Common myeloid progenitor, CD34-positive (primary cell): ENCODE results near the gene TUBG2.

Source experiments
- CTCF ChIA-PET: fragments of 350-600 bp; sonication (Branson Sonifier 250); formaldehyde crosslinking; loops from one replicate; lab custom pipeline; 2021; ENCODE audit warnings: antibody characterized with exemption; lab: Charles Lee
- POLR2A ChIA-PET: fragments of 350-600 bp; sonication (Branson Sonifier 250); formaldehyde crosslinking; loops from one replicate; lab custom pipeline; 2021; ENCODE audit warnings: antibody characterized with exemption; lab: Charles Lee
- DNase-seq, 3 donors: peaks; one replicate each; pipeline versions ENCODE4 v3.0.0 to v3.0.0-alpha.2; 2013
- H3K27ac ChIP-seq, 2 experiments: 1 replicate in 1 of 2; 2 replicates in 1 of 2; pipeline ENCODE4 v1.7.0; 2013; ENCODE audit warnings: inconsistent platforms in 2 of 2, low read length in 2 of 2, mild to moderate bottlenecking in 2 of 2, low read depth in 1 of 2, moderate library complexity in 1 of 2; ENCODE audit not compliant: severe bottlenecking in 2 of 2, insufficient read depth in 1 of 2, poor library complexity in 1 of 2
- H3K27me3 ChIP-seq, 5 experiments: replicated peaks in 2 of 5; 1 replicate in 3 of 5; 2 replicates in 2 of 5; pipeline versions ENCODE4 v1.6.1 to v1.7.0; 2013; ENCODE audit warnings: low read length in 4 of 5, mild to moderate bottlenecking in 2 of 5, moderate library complexity in 2 of 5, inconsistent platforms in 1 of 5; ENCODE audit not compliant: insufficient read depth in 5 of 5, control insufficient read depth in 4 of 5
- H3K36me3 ChIP-seq, 4 experiments: 1 replicate in 2 of 4; 2 replicates in 2 of 4; pipeline versions ENCODE4 v1.6.1 to v1.7.0; 2013; ENCODE audit warnings: low read length in 3 of 4, control low read depth in 1 of 4, mild to moderate bottlenecking in 1 of 4; ENCODE audit not compliant: control insufficient read depth in 4 of 4, insufficient read depth in 4 of 4
- H3K4me1 ChIP-seq, 4 experiments: 1 replicate in 3 of 4; 2 replicates in 1 of 4; pipeline versions ENCODE4 v1.6.1 to v1.7.1; 2013; ENCODE audit warnings: low read length in 3 of 4, mild to moderate bottlenecking in 3 of 4, control low read depth in 1 of 4, inconsistent platforms in 1 of 4, moderate library complexity in 1 of 4; ENCODE audit not compliant: control insufficient read depth in 4 of 4, insufficient read depth in 4 of 4; ENCODE audit errors: control extremely low read depth in 1 of 4
- H3K4me3 ChIP-seq, 7 experiments: 1 replicate in 4 of 7; 2 replicates in 3 of 7; pipeline versions ENCODE4 v1.5.1 to v1.7.0; 2013; ENCODE audit warnings: mild to moderate bottlenecking in 7 of 7, low read length in 6 of 7, moderate library complexity in 6 of 7, inconsistent platforms in 2 of 7, low read depth in 2 of 7, control low read depth in 1 of 7; ENCODE audit not compliant: insufficient read depth in 4 of 7, control insufficient read depth in 1 of 7; ENCODE audit errors: extremely low read depth in 1 of 7
- H3K9me3 ChIP-seq, 5 experiments: 1 replicate in 4 of 5; 2 replicates in 1 of 5; pipeline versions ENCODE4 v1.6.1 to v1.7.1; 2013; ENCODE audit warnings: low read length in 4 of 5, mild to moderate bottlenecking in 2 of 5, inconsistent platforms in 1 of 5, low read depth in 1 of 5, moderate library complexity in 1 of 5; ENCODE audit not compliant: control insufficient read depth in 4 of 5, insufficient read depth in 2 of 5; ENCODE audit errors: control extremely low read depth in 1 of 5
- WGBS: methylation state at CpG from one replicate; pipeline ENCODE4 v1.1.5; 2013; ENCODE audit not compliant: insufficient coverage; 5-methylcytosine and 5-hydroxymethylcytosine counted together

TUBG2 gene

GRCh38 chr17:42704490-42704836, 45.4 kb downstream of the TUBG2 start:
- peaks cover 0 to 16% (median 5%) of the 10 kb centered on the region in 4 experiments for H3K4me1 ChIP-seq
- H3K9me3 ChIP-seq, result no peaks in the 10 kb centered on the region
- WGBS, result 90% methylated on average over 4 of the region's 5 CpGs
- peaks cover 0 to 34% (median 4%) of the 10 kb centered on the region in 5 experiments for H3K27me3 ChIP-seq
- ChIA-PET CTCF (no interaction called here), POLR2A (no interaction called here)
- H3K27ac ChIP-seq, result no peak overlapping the region
- no peak overlapping the region for H3K4me3 ChIP-seq
- peaks cover 25 to 82% (median 62%) of the 10 kb centered on the region in 4 experiments for H3K36me3 ChIP-seq
- DNase-seq, result no peak

DNA sequence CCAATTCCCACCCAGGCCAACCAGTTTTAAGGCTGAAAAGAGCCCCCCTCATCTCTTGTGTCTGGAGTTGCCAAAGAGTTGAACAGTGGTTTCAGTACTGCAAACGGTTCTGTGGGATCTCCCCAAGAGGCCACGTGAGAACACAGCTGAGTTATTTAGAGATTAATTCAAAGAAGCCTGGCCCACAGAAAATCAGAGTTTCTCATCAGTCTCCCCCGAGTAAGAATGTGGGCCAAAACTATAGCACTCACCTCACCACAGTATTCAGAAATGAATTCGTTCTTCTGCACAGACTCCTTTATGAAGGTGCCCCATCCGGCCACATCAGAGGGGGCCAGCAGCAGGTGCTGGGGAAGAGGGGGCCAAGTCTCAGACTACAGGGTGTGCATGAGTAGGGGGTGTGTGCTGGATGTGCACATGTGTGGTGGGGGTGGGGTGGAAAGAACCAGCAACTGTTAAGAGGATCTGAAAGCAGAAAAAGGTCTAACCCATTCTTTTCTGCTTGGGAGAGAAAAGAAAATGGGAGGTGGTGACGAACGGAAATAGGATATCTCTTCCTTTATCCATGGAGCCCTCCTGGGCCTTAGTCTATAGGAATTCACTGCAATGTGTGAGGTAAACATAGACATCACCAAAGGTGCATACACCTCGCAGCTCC, 45.9 kb downstream of the TUBG2 start:
- ChIA-PET POLR2A (no interaction called here), CTCF (no interaction called here)
- peaks cover 0 to 16% (median 5%) of the 10 kb centered on the region in 4 experiments for H3K4me1 ChIP-seq
- H3K27ac ChIP-seq, result no peak overlapping the region
- DNase-seq, result no peak
- no peak overlapping the region for H3K4me3 ChIP-seq
- no peaks in the 10 kb centered on the region for H3K9me3 ChIP-seq
- H3K27me3 ChIP-seq, result peaks cover 0 to 39% (median 4%) of the 10 kb centered on the region in 5 experiments
- 96% methylated on average over 4 of the region's 8 CpGs for WGBS
- H3K36me3 ChIP-seq, result peaks cover 28 to 87% (median 66%) of the 10 kb centered on the region in 4 experiments

DNA sequence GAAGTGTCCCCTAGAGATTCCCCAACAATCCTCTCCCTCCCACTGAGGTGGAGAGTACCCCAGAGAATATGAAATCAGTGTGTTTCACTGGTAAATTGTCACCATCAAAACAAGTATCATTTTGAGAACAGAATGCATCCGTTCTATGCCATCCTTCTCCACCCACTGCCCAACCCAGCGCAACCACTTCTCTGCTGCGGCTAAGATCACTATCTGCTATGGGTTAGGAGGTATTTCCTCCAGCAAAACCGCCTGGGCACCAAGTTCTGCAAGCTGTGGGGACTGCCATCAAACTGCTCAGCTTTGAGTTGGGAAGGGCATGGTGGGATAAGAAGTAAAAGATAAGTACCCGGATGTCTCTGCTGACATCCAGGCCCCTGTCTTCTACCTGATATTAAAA, 47.6 kb downstream of the TUBG2 start:
- Histone ChIP-seq H3K36me3 (peaks cover 28 to 88% (median 62%) of the 10 kb centered on the region in 4 experiments), H3K27me3 (peaks cover 0 to 33% (median 4%) of the 10 kb centered on the region in 5 experiments), H3K9me3 (no peaks in the 10 kb centered on the region), H3K27ac (no peak overlapping the region), H3K4me1 (peaks cover 0 to 16% (median 5%) of the 10 kb centered on the region in 4 experiments), H3K4me3 (no peak overlapping the region)
- CTCF ChIA-PET, result interaction anchor here (0.6 to 1.1 kb wide), 2 partner anchors 12 to 24 kb away, joined by 3 read pairs; partner anchors contain the start of gene CNTNAP1
- no CpG with 5 or more reads among the region's 5 CpGs for WGBS
- POLR2A ChIA-PET, result interaction anchor here (0.6 kb wide), 1 partner anchor 129 kb away, joined by 3 read pairs; the partner anchor contains the start of gene PSMC3IP
- DNase-seq, result peak; percentile 81 to 90 (median 87)

GRCh38 chr17:42708588-42708987, 49.5 kb downstream of the TUBG2 start:
- 100% methylated on average over 1 of the region's 3 CpGs for WGBS
- peaks cover 0 to 16% (median 5%) of the 10 kb centered on the region in 4 experiments for H3K4me1 ChIP-seq
- no peaks in the 10 kb centered on the region for H3K9me3 ChIP-seq
- ChIA-PET POLR2A (no interaction called here), CTCF (interaction anchor here (1.3 to 1.5 kb wide), 5 partner anchors 11 to 130 kb away, joined by 3 to 8 read pairs (median 4); no protein-coding TSS in a partner anchor)
- no peak overlapping the region for H3K4me3 ChIP-seq
- H3K36me3 ChIP-seq, result peaks cover 33 to 85% (median 60%) of the 10 kb centered on the region in 4 experiments
- no peak overlapping the region for H3K27ac ChIP-seq
- no peak for DNase-seq
- peaks cover 0 to 27% (median 4%) of the 10 kb centered on the region in 5 experiments for H3K27me3 ChIP-seq

GRCh38 chr17:42709561-42709960, 50.5 kb downstream of the TUBG2 start:
- H3K27me3 ChIP-seq, result peaks cover 0 to 23% (median 3%) of the 10 kb centered on the region in 5 experiments
- peaks cover 38 to 85% (median 55%) of the 10 kb centered on the region in 4 experiments for H3K36me3 ChIP-seq
- WGBS, result 100% methylated on average over 2 of the region's 2 CpGs
- ChIA-PET CTCF (interaction anchor here (1.1 to 1.5 kb wide), 6 partner anchors 10 to 1200 kb away, joined by 3 to 8 read pairs (median 4); no protein-coding TSS in a partner anchor), POLR2A (no interaction called here)
- H3K4me1 ChIP-seq, result peaks cover 0 to 16% (median 5%) of the 10 kb centered on the region in 4 experiments
- H3K4me3 ChIP-seq, result no peak overlapping the region
- H3K27ac ChIP-seq, result no peak overlapping the region
- H3K9me3 ChIP-seq, result no peaks in the 10 kb centered on the region
- DNase-seq, result no peak
